ENCODE results near the gene IRS1. TPM values are rescaled to one million over a fixed set of nuclear protein-coding genes. Genes with fewer than 3 reads are reported as not detected.

Gene IRS1
- total RNA-seq, 2 experiments from 2014 or later: 2.0 to 2.1 TPM

- intact Hi-C loops (cut with micrococcal nuclease): loop anchor here (1.0 kb wide), 1 partner anchor 172 kb away; no protein-coding TSS in a partner anchor
- DNase-seq: no peak
- CTCF ChIA-PET: interaction anchor here (0.7 to 0.8 kb wide), 2 partner anchors 11 to 13 kb away, joined by 3 to 5 read pairs; no protein-coding TSS in a partner anchor
Measured at GRCh38 chr2:226813148-226813701, 13.6 kb upstream of the IRS1 start.

GRCh38 chr2:226803410-226803809 is 3.8 kb upstream of the IRS1 start:
- no peak overlapping the region for H3K4me3 Mint-ChIP-seq
- intact Hi-C loops (cut with micrococcal nuclease): loop anchor here (5.0 to 10.0 kb wide), 3 partner anchors 239 to 319 kb away; no protein-coding TSS in a partner anchor
- no peak for DNase-seq
- H3K27ac Mint-ChIP-seq: no peak overlapping the region
- H3K36me3 Mint-ChIP-seq: no peaks in the 10 kb centered on the region
- CTCF ChIA-PET: interaction anchor here (0.7 to 6.5 kb wide), 19 partner anchors 8 to 1134 kb away, joined by 3 to 53 read pairs (median 6); no protein-coding TSS in a partner anchor
- no peaks in the 10 kb centered on the region for H3K9me3 Mint-ChIP-seq
- H3K4me1 Mint-ChIP-seq (ENCODE audit: low read depth): peaks cover 20% of the 10 kb centered on the region
- POLR2A ChIA-PET: no interaction called here
- H3K27me3 Mint-ChIP-seq: peaks cover 27% of the 10 kb centered on the region

More at GRCh38 chr2:226813148-226813701, 13.6 kb upstream of the IRS1 start:
- Mint-ChIP-seq H3K4me1 (ENCODE audit: low read depth) (no peaks in the 10 kb centered on the region), H3K9me3 (no peaks in the 10 kb centered on the region), H3K27ac (no peak overlapping the region), H3K36me3 (no peaks in the 10 kb centered on the region), H3K27me3 (peaks cover 17% of the 10 kb centered on the region), H3K4me3 (no peak overlapping the region)
- POLR2A ChIA-PET: no interaction called here

DNA sequence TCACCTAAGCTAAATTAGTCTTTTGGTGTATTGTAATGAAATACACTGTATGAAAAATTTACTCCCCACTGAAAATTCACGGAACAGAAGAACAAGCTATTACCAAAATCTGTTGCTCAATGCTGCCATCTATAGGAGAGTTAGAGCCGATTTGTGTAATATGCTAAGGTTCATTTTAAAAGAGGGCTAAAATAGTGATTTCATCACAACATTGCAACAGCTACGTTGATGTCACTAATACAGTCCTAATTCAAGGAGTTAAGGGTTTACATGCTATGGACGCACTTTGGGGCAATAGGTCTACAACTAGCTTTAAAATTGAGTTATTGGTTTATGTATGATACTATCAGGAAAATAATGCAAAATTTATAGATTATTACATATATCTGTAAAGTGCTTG is 3.0 kb upstream of the IRS1 start:
- POLR2A ChIA-PET: no interaction called here
- no peak overlapping the region for H3K4me3 Mint-ChIP-seq

GRCh38 chr2:226800941-226801784 is 1.5 kb upstream of the IRS1 start:
- ChIA-PET CTCF (interaction anchor here (0.5 to 6.5 kb wide), 21 partner anchors 8 to 1139 kb away, joined by 3 to 53 read pairs (median 6); no protein-coding TSS in a partner anchor), POLR2A (interaction anchor here (0.9 kb wide), 1 partner anchor 34 kb away, joined by 3 read pairs; the partner anchor contains the start of gene RHBDD1)
- H3K27ac Mint-ChIP-seq: peak overlapping the region; percentile 33
- H3K9me3 Mint-ChIP-seq: no peaks in the 10 kb centered on the region
- peak; percentile 89 for DNase-seq
- peaks cover 20% of the 10 kb centered on the region for H3K4me1 Mint-ChIP-seq (ENCODE audit: low read depth)
- peaks cover 20% of the 10 kb centered on the region for H3K27me3 Mint-ChIP-seq
- H3K36me3 Mint-ChIP-seq: no peaks in the 10 kb centered on the region
- intact Hi-C loops (cut with micrococcal nuclease): loop anchor here (2.0 to 10.0 kb wide), 5 partner anchors 184 to 378 kb away; no protein-coding TSS in a partner anchor
- peak overlapping the region; percentile 80 for H3K4me3 Mint-ChIP-seq

More for the DNA sequence above, 3.0 kb upstream of the IRS1 start:
- Mint-ChIP-seq H3K27ac (no peak overlapping the region), H3K4me1 (ENCODE audit: low read depth) (peaks cover 20% of the 10 kb centered on the region), H3K9me3 (no peaks in the 10 kb centered on the region), H3K36me3 (no peaks in the 10 kb centered on the region), H3K27me3 (peaks cover 22% of the 10 kb centered on the region)
- CTCF ChIA-PET: interaction anchor here (0.6 to 6.5 kb wide), 37 partner anchors 8 to 1679 kb away, joined by 3 to 53 read pairs (median 4); partner anchors contain the start of gene RHBDD1
- intact Hi-C loops (cut with micrococcal nuclease): loop anchor here (1.0 to 10.0 kb wide), 5 partner anchors 238 to 1134 kb away; no protein-coding TSS in a partner anchor
- DNase-seq: no peak

DNA sequence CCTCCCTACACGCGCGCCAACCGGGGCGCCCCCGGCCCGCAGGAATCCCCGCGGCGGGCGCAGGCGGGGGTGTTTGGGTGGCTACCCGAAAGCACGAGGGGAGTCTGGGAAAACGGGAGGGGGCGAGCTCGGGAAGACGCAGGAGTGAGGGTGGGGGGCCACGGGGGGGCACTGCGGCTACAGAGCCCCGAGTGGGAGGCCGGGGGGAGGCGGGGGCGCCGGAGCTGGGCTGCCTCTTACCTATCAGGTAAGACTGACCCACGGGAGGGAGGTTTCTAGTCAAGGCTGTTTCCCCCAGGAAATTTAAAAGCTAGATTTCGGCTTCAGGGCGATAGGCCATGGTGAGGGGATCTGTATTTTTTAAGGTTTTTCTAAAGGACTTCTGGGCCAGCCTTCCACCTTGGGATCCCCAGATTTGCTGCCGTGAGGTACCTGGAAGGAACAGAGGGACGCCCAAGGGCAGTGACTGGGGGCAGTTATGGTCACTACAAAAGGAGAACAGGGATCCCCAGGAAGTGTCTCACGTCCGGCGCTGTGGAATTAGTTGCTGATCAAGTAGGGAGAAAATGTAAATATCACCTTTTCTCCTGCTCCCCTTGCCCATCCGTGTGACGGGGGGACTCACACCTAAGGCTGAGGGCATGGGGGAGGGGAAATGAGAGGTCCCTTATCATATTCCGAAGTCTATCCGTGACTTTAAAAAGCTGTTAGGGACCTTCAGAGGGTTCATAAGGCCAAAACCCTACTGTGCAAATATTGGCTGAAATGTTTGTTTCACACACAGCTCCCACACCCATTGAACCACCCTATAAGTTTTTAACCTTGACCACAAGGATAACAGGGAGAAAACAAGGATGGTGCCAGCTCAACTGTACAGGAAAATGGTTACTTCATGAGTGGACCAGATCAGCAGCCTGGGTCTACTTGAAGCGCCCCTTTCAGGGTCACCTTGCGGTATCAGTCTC is 638 bp upstream of the IRS1 start:
- H3K27ac Mint-ChIP-seq: peak overlapping the region; percentile 33
- H3K4me3 Mint-ChIP-seq: peak overlapping the region; percentile 80
- H3K27me3 Mint-ChIP-seq: peaks cover 16% of the 10 kb centered on the region
- no peaks in the 10 kb centered on the region for H3K36me3 Mint-ChIP-seq
- H3K9me3 Mint-ChIP-seq: no peaks in the 10 kb centered on the region
- DNase-seq: no peak
- intact Hi-C loops (cut with micrococcal nuclease): loop anchor here (1.0 to 10.0 kb wide), 8 partner anchors 9 to 1875 kb away; partner anchors contain the start of gene RHBDD1
- POLR2A ChIA-PET: interaction anchor here (0.6 to 2.4 kb wide), 5 partner anchors 10 to 227 kb away, joined by 3 to 11 read pairs (median 3); partner anchors contain the start of gene RHBDD1
- H3K4me1 Mint-ChIP-seq (ENCODE audit: low read depth): peaks cover 20% of the 10 kb centered on the region
- CTCF ChIA-PET: interaction anchor here (0.5 to 6.5 kb wide), 21 partner anchors 10 to 1138 kb away, joined by 3 to 53 read pairs (median 4); no protein-coding TSS in a partner anchor

DNA sequence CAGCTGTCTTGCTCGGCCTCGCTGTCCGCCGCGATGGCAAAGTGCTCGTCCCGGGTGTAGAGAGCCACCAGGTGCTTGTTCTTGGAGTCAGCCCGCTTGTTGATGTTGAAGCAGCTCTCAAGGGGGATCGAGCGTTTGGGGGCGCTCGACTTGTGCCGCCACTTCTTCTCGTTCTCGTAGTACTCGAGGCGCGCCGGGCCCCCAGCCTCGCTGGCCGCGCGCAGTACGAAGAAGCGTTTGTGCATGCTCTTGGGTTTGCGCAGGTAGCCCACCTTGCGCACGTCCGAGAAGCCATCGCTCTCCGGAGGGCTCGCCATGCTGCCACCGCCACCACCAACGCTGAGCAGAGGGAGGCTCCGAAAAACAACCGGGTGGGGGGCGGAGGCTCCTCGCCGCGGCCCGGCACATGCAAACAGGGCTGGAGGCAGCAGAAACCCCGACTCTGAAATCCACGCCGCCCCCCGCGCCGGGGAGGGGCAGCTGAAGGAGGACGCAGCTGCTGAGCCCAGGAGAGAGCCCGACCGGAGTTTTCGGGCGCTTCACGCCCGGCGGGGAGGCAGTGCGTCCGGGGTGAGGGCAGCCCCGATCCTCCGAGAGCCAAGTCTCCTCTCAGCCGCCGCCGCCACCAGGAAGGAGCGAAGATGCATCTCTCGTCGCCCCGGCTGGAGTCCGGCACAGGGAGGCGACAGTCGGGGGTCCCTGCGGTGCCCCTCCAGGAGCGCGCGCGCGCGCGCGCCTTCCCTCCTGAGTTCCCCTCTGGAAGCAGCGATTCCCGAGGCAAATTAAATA is 1.0 kb downstream of the IRS1 start:
- no peaks in the 10 kb centered on the region for H3K9me3 Mint-ChIP-seq
- H3K36me3 Mint-ChIP-seq: no peaks in the 10 kb centered on the region
- CTCF ChIA-PET: interaction anchor here (0.6 to 6.5 kb wide), 11 partner anchors 9 to 813 kb away, joined by 3 to 53 read pairs (median 3); no protein-coding TSS in a partner anchor

GRCh38 chr2:226797989-226798421 is 1.6 kb downstream of the IRS1 start:
- Mint-ChIP-seq H3K36me3 (no peaks in the 10 kb centered on the region), H3K27me3 (peaks cover 6% of the 10 kb centered on the region), H3K27ac (no peak overlapping the region), H3K4me3 (peak overlapping the region; percentile 77), H3K4me1 (ENCODE audit: low read depth) (peaks cover 33% of the 10 kb centered on the region), H3K9me3 (no peaks in the 10 kb centered on the region)
- ChIA-PET CTCF (interaction anchor here (0.6 to 6.5 kb wide), 4 partner anchors 8 to 582 kb away, joined by 3 to 53 read pairs (median 11); no protein-coding TSS in a partner anchor), POLR2A (interaction anchor here (2.4 kb wide), 1 partner anchor 38 kb away, joined by 11 read pairs; the partner anchor contains the start of gene RHBDD1)
- intact Hi-C loops (cut with micrococcal nuclease): loop anchor here (10.0 kb wide), 1 partner anchor 1873 kb away; no protein-coding TSS in a partner anchor
- no peak for DNase-seq

More for the DNA sequence above, 1.0 kb downstream of the IRS1 start:
- H3K4me3 Mint-ChIP-seq: peak overlapping the region; percentile 77
- peaks cover 9% of the 10 kb centered on the region for H3K27me3 Mint-ChIP-seq
- peak; percentile 50 for DNase-seq
- intact Hi-C loops (cut with micrococcal nuclease): loop anchor here (1.0 to 10.0 kb wide), 3 partner anchors 7 to 1874 kb away; partner anchors contain the start of gene RHBDD1
- H3K4me1 Mint-ChIP-seq (ENCODE audit: low read depth): peaks cover 30% of the 10 kb centered on the region
- POLR2A ChIA-PET: interaction anchor here (2.4 kb wide), 1 partner anchor 37 kb away, joined by 11 read pairs; the partner anchor contains the start of gene RHBDD1
- H3K27ac Mint-ChIP-seq: no peak overlapping the region

- ChIA-PET CTCF (interaction anchor here (0.9 to 6.5 kb wide), 3 partner anchors 8 to 582 kb away, joined by 3 to 53 read pairs (median 19); no protein-coding TSS in a partner anchor), POLR2A (interaction anchor here (2.4 kb wide), 1 partner anchor 38 kb away, joined by 11 read pairs; the partner anchor contains the start of gene RHBDD1)
- DNase-seq: no peak
- Mint-ChIP-seq H3K4me1 (ENCODE audit: low read depth) (peaks cover 33% of the 10 kb centered on the region), H3K27me3 (peaks cover 5% of the 10 kb centered on the region), H3K36me3 (no peaks in the 10 kb centered on the region), H3K4me3 (peak overlapping the region; percentile 26), H3K9me3 (no peaks in the 10 kb centered on the region), H3K27ac (no peak overlapping the region)
- intact Hi-C loops (cut with micrococcal nuclease): loop anchor here (10.0 kb wide), 1 partner anchor 1873 kb away; no protein-coding TSS in a partner anchor
Measured at GRCh38 chr2:226797289-226797988, 2.2 kb downstream of the IRS1 start.

- H3K4me1 Mint-ChIP-seq (ENCODE audit: low read depth): peaks cover 36% of the 10 kb centered on the region
- intact Hi-C loops (cut with micrococcal nuclease): loop anchor here (10.0 kb wide), 1 partner anchor 1872 kb away; no protein-coding TSS in a partner anchor
- no peaks in the 10 kb centered on the region for H3K9me3 Mint-ChIP-seq
- POLR2A ChIA-PET: no interaction called here
- no peak overlapping the region for H3K4me3 Mint-ChIP-seq
- no peak overlapping the region for H3K27ac Mint-ChIP-seq
- CTCF ChIA-PET: interaction anchor here (0.9 kb wide), 1 partner anchor 10 kb away, joined by 3 read pairs; no protein-coding TSS in a partner anchor
- DNase-seq: peak; percentile 13
- peaks cover 5% of the 10 kb centered on the region for H3K27me3 Mint-ChIP-seq
- H3K36me3 Mint-ChIP-seq: no peaks in the 10 kb centered on the region
Measured at GRCh38 chr2:226796840-226797288, 2.8 kb downstream of the IRS1 start.

Measured in activated CD4-positive, alpha-beta memory T cell treated with anti-CD3 and anti-CD28 coated beads for 36 hours (primary cell).